ENCODE data around the gene NFYC.

GRCh38 chr1:40712405-40712944, 21.0 kb downstream of the NFYC start:
- TF ChIP-seq CTCF (IDR thresholded peaks at IDR 0.05), result no peak
- no peak for TF ChIP-seq POLR2A (IDR thresholded peaks at IDR 0.05)
- no peak for TF ChIP-seq POLR2AphosphoS5 (IDR thresholded peaks at IDR 0.05)

Measured in stomach (tissue), 4 donors.